Skeletal muscle satellite cell (primary cell): Measurements from ENCODE around the gene TSTD2.

Experiments used
- H3K27me3 ChIP-seq: 2 replicates; pipeline ENCODE4 v1.7.0; 2013; ENCODE audit warnings: low read length; ENCODE audit not compliant: control insufficient read depth, insufficient read depth
- H3K36me3 ChIP-seq: 2 replicates; pipeline ENCODE4 v1.7.0; 2013; ENCODE audit warnings: mild to moderate bottlenecking, control low read depth, low read length; ENCODE audit not compliant: insufficient read depth
- H3K4me1 ChIP-seq: 2 replicates; pipeline ENCODE4 v1.7.0; 2013; ENCODE audit warnings: low read length; ENCODE audit not compliant: control insufficient read depth, insufficient read depth
- H3K4me2 ChIP-seq: 2 replicates; pipeline ENCODE4 v1.7.0; 2013; ENCODE audit warnings: mild to moderate bottlenecking, low read length
- H3K4me3 ChIP-seq: 2 replicates; pipeline ENCODE4 v1.7.0; 2013; ENCODE audit warnings: low read length
- H3K9ac ChIP-seq: 2 replicates; pipeline ENCODE4 v1.7.0; 2013; ENCODE audit warnings: mild to moderate bottlenecking, low read depth, low read length, moderate library complexity
- H3K9me3 ChIP-seq: replicated peaks from 2 replicates; pipeline ENCODE4 v1.7.0; 2013; ENCODE audit warnings: mild to moderate bottlenecking, control low read depth, low read length

The TSTD2 gene

GRCh38 chr9:97559111-97559514, 74.1 kb downstream of the TSTD2 start:
- H3K27me3 ChIP-seq: peaks cover 32% of the 10 kb centered on the region
- H3K9me3 ChIP-seq: no peaks in the 10 kb centered on the region
- H3K4me3 ChIP-seq: no peak overlapping the region
- H3K9ac ChIP-seq: no peak overlapping the region
- no peaks in the 10 kb centered on the region for H3K4me1 ChIP-seq
- no peak overlapping the region for H3K4me2 ChIP-seq
- H3K36me3 ChIP-seq: no peaks in the 10 kb centered on the region

- Histone ChIP-seq H3K36me3 (no peaks in the 10 kb centered on the region), H3K27me3 (peaks cover 32% of the 10 kb centered on the region), H3K4me3 (no peak overlapping the region), H3K4me2 (no peak overlapping the region), H3K9ac (no peak overlapping the region), H3K9me3 (no peaks in the 10 kb centered on the region), H3K4me1 (no peaks in the 10 kb centered on the region)
These were observed 74.5 kb downstream of the TSTD2 start for GRCh38 chr9:97558701-97559101.

DNA sequence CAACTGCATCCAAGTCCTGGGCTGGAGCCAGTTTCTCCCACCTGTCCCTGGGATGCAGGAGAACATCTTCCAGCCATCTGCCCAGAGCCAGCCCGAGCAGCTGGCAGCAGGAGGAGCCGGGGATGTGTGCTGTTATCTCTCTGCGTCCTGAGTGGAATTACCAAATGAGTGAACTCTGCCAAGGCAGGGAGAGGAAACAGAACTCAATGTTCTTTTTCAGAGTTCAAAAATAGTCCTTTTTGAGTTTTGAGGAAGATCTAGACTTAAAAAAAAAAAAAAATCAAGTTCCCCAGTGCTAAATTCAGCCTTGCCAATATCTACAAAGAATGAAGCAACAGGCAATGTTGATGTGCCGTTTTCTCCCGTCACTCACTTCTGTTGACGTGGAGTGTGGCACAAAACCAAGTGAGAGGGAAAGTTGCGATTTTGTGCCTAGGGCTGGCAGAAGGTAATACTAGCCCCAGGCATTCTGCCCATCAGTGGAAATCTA, 75.5 kb downstream of the TSTD2 start:
- Histone ChIP-seq H3K9ac (no peak overlapping the region), H3K4me3 (no peak overlapping the region), H3K4me1 (no peaks in the 10 kb centered on the region), H3K9me3 (no peaks in the 10 kb centered on the region), H3K4me2 (no peak overlapping the region), H3K27me3 (peaks cover 35% of the 10 kb centered on the region), H3K36me3 (no peaks in the 10 kb centered on the region)

- Histone ChIP-seq H3K4me2 (no peak overlapping the region), H3K36me3 (no peaks in the 10 kb centered on the region), H3K9ac (no peak overlapping the region), H3K4me1 (no peaks in the 10 kb centered on the region), H3K27me3 (peaks cover 33% of the 10 kb centered on the region), H3K4me3 (no peak overlapping the region), H3K9me3 (no peaks in the 10 kb centered on the region)
These were observed 76.2 kb downstream of the TSTD2 start for GRCh38 chr9:97556721-97557605.

DNA sequence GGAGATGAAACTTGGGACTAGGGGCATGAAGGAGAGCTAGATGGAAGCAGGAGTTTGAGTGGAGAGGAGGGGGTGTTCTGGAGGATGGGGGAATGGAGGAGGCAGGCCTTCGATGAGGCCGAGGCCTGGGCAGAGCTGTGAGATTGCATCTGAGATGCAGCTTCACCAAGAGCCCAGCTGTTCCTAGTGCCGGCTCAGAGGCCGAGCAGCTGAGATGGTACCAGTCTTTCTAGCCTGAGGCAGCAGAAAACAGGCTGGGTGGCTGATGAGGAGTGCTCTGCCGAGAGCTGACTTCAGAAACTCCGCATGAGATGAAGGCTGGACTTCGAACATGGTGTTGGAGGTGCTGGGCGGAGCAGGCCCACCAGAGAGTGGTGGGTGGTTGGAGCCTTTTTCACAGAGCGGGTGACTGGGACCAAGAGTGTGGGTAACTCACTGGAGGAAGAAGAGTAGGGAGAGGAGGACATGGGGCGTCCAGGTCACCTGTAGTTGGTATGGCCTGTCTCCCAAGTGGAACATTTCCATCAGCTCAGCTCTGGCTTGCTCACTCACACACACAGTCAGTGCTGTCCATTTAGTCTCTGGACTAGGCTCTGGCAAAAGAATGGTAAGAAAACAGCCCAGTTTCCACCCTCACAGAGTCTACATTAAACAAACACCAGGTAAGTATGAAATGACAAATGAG, 77.0 kb downstream of the TSTD2 start:
- no peak overlapping the region for H3K9ac ChIP-seq
- H3K4me2 ChIP-seq: no peak overlapping the region
- H3K36me3 ChIP-seq: no peaks in the 10 kb centered on the region
- H3K4me1 ChIP-seq: no peaks in the 10 kb centered on the region
- no peak overlapping the region for H3K4me3 ChIP-seq
- H3K9me3 ChIP-seq: no peaks in the 10 kb centered on the region
- peaks cover 33% of the 10 kb centered on the region for H3K27me3 ChIP-seq

DNA sequence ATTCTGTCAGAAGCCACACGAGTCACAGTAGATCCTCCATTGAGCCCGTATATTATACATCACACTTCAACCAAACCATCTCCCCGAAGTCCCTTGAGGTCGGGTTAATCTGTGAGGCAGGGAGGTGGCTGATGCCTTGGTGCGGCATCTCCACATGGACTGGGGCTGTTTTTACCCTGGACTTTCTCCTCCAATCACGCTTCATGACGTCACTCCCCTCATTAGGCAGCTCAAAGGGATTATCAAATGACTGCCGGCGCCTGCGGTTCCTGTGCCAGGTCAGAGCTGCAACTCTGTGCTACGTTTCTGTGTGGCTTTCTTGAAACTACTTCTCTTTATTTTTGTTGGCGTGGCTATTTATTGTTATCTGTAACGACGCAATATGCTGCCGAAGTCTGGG, 78.0 kb downstream of the TSTD2 start:
- Histone ChIP-seq H3K4me3 (no peak overlapping the region), H3K4me2 (no peak overlapping the region), H3K4me1 (no peaks in the 10 kb centered on the region), H3K27me3 (peaks cover 33% of the 10 kb centered on the region), H3K9ac (no peak overlapping the region), H3K9me3 (no peaks in the 10 kb centered on the region), H3K36me3 (no peaks in the 10 kb centered on the region)

DNA sequence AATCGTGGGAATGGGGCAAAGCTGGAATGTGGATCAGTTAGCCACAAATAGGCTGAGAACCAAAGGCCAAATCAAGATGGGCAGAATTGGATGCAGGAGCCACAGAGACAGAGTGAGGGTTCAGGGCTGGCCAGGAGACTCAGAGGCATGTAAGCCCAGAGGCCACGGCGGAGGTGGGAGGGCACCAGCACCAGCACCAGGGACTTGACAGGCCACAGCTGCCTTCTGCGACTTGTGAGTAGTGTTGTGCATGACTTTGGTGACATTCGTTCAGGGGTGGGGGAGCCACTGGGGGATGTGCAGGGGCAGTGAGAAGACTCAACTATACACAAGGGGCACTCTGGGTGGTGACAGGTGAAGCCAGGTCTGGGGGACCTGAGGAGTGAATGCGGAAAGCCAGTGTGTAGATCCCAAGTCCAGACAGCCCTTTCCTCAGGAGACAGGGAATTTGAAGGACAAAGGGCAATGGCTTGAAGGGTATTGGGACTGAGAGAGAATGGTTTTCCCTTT, 78.5 kb downstream of the TSTD2 start:
- H3K36me3 ChIP-seq: no peaks in the 10 kb centered on the region
- H3K4me1 ChIP-seq: no peaks in the 10 kb centered on the region
- no peaks in the 10 kb centered on the region for H3K9me3 ChIP-seq
- H3K27me3 ChIP-seq: peaks cover 33% of the 10 kb centered on the region
- no peak overlapping the region for H3K4me2 ChIP-seq
- H3K4me3 ChIP-seq: no peak overlapping the region
- H3K9ac ChIP-seq: no peak overlapping the region

DNA sequence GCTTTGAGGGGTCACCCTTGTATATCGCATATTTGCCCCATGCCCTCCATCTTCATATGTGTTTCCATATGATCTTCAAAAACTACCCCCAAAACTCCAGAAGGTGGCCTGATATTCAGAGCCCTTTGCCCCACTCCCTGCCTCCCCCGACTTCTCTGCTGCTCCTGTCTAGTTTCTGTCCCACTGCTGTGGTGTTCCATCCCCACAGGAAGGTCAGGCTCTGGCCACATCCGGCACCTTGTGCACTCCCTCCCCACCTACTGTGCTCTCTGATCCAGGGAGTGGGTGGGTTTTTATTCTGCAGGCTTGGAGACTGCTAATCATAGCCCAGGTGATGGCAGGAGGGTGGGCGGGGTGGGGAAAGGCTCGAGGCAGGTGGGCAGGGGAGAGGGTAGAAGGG, 79.3 kb downstream of the TSTD2 start:
- no peaks in the 10 kb centered on the region for H3K36me3 ChIP-seq
- no peak overlapping the region for H3K4me2 ChIP-seq
- H3K4me3 ChIP-seq: no peak overlapping the region
- H3K27me3 ChIP-seq: peaks cover 34% of the 10 kb centered on the region
- H3K9ac ChIP-seq: no peak overlapping the region
- no peaks in the 10 kb centered on the region for H3K9me3 ChIP-seq
- H3K4me1 ChIP-seq: no peaks in the 10 kb centered on the region

DNA sequence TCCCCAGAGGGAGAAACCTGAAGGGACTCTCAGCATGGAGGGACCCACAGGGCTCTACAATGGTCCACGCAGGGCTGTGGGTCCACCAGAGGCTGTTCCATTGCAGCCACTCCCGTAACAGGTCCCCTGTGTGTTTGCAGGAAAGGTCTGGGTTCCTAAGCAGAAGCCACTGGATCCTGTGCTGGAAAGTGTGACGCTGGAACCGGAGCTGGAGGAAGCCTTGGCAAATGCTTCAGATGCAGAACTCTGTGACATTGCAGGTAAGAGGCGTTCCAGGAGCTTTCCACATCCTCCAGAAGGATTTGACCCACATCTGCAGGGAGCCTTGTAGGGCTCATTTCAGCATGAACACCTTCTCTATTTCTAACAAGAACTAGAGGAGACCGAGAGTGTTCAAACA, 80.0 kb downstream of the TSTD2 start:
- Histone ChIP-seq H3K27me3 (peaks cover 38% of the 10 kb centered on the region), H3K9ac (no peak overlapping the region), H3K4me1 (no peaks in the 10 kb centered on the region), H3K36me3 (no peaks in the 10 kb centered on the region), H3K4me2 (no peak overlapping the region), H3K9me3 (no peaks in the 10 kb centered on the region), H3K4me3 (no peak overlapping the region)

- no peak overlapping the region for H3K9ac ChIP-seq
- no peaks in the 10 kb centered on the region for H3K36me3 ChIP-seq
- no peaks in the 10 kb centered on the region for H3K9me3 ChIP-seq
- no peaks in the 10 kb centered on the region for H3K4me1 ChIP-seq
- no peak overlapping the region for H3K4me2 ChIP-seq
- no peak overlapping the region for H3K4me3 ChIP-seq
- H3K27me3 ChIP-seq: peaks cover 30% of the 10 kb centered on the region
These were observed 81.9 kb downstream of the TSTD2 start for GRCh38 chr9:97551308-97551707.

GRCh38 chr9:97550386-97550785, 82.8 kb downstream of the TSTD2 start:
- H3K4me3 ChIP-seq: no peak overlapping the region
- no peak overlapping the region for H3K4me2 ChIP-seq
- H3K4me1 ChIP-seq: no peaks in the 10 kb centered on the region
- peaks cover 28% of the 10 kb centered on the region for H3K27me3 ChIP-seq
- H3K9ac ChIP-seq: no peak overlapping the region
- no peaks in the 10 kb centered on the region for H3K36me3 ChIP-seq
- H3K9me3 ChIP-seq: no peaks in the 10 kb centered on the region
